ENCODE results near the gene ANO9. TPM values are rescaled to one million over a fixed set of nuclear protein-coding genes. Genes with fewer than 3 reads are reported as not detected.

The ANO9 gene
- total RNA-seq, 1 experiment from 2014 or later: 16.6 TPM

DNA sequence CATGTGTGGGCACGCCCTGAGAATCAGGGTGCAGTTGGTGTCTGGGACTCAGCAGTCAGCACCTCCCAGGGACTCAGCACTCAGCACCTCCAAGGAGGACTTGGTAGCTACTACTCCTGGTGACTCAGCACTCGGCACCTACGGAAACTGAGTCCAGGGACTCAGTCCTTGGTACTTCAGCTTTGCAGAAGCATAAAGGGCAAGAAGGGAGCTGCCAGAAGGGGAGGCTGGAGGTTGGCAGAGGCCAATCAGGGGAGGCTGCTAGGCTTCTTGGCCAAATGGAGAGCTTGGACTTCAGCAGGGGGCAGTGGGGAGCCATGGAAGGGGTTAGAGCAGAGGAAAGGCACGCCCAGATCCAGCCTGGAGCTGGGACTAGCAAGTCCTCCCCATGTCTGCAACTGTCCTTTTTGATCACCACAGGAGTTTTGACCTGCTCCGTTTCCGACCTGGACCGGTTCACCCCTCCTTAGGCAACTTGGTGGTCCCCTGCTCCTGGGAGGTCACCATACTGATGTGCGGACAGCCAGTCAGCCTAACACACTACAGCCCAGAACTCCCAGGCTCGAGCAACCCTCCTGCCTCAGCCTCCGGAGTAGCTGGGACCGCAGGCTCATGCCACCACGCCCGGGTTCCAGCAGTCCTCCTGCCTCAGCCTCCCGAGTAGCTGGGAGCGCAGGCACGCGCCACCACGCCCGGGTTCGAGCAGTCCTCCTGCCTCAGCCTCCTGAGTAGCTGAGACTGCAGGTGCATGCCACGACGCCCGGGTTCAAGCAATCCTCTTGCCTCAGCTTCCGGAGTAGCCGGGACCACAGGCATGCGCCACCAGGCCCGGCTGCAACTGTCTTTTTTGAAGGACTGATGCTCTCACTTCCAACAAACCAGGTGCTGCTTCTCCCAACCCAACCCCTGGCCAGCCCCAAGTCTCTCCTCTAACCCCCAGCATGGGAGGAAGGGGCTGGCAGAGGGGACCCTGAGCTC, 1.5 kb downstream of the ANO9 start:
- no peaks in the 10 kb centered on the region for H3K27me3 ChIP-seq (ENCODE audit: low read length)
- ChIA-PET POLR2A (ENCODE audit: unreplicated experiment) (no interaction called here), CTCF (interaction anchor here (0.6 kb wide), 1 partner anchor 17 kb away, joined by 3 read pairs; no protein-coding TSS in a partner anchor)
- H3K79me2 ChIP-seq (ENCODE audit: low read length): 0 out of 2 replicates have a peak, but pooled peaks cover 17% of the 10 kb centered on the region
- intact Hi-C loops (cut with micrococcal nuclease): loop anchor here (10.0 kb wide), 2 partner anchors 46 to 136 kb away; partner anchors contain the start of genes IFITM2 and PKP3
- no peaks in the 10 kb centered on the region for H3K9me2 ChIP-seq (replicated peaks; ENCODE audit: low read length)
- TF ChIP-seq, protein P1, sequence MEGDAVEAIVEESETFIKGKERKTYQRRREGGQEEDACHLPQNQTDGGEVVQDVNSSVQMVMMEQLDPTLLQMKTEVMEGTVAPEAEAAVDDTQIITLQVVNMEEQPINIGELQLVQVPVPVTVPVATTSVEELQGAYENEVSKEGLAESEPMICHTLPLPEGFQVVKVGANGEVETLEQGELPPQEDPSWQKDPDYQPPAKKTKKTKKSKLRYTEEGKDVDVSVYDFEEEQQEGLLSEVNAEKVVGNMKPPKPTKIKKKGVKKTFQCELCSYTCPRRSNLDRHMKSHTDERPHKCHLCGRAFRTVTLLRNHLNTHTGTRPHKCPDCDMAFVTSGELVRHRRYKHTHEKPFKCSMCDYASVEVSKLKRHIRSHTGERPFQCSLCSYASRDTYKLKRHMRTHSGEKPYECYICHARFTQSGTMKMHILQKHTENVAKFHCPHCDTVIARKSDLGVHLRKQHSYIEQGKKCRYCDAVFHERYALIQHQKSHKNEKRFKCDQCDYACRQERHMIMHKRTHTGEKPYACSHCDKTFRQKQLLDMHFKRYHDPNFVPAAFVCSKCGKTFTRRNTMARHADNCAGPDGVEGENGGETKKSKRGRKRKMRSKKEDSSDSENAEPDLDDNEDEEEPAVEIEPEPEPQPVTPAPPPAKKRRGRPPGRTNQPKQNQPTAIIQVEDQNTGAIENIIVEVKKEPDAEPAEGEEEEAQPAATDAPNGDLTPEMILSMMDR (conservative IDR thresholded peaks at IDR 0.05; ENCODE audit: low read depth, low read length): no peak
- TF ChIP-seq EZH2phosphoT487 (IDR thresholded peaks at IDR 0.05; ENCODE audit: borderline replicate concordance, low read length) (no peak), EZH2 (IDR thresholded peaks at IDR 0.05; ENCODE audit: low read length, unreplicated experiment) (no peak)
- H3K9me3 ChIP-seq (ENCODE audit: low read length): no peaks in the 10 kb centered on the region
- H3K27ac ChIP-seq (ENCODE audit: low read length): no peak overlapping the region
- H4K20me1 ChIP-seq (ENCODE audit: low read length): no peaks in the 10 kb centered on the region
- H2AFZ ChIP-seq (ENCODE audit: low read length): no peak overlapping the region
- H3K4me1 ChIP-seq (ENCODE audit: insufficient read depth, low read length): peaks cover 15% of the 10 kb centered on the region
- no peak for DNase-seq
- ATAC-seq: no peak
- no peaks in the 10 kb centered on the region for H3F3A ChIP-seq (ENCODE audit: low read length, unreplicated experiment)
- H3K9ac ChIP-seq (ENCODE audit: low read length): no peak overlapping the region
- H3K4me3 ChIP-seq (ENCODE audit: low read length): peak overlapping the region; percentile 79
- H3K36me3 ChIP-seq (ENCODE audit: low read depth, low read length): no peaks in the 10 kb centered on the region
- BruUV-seq (replicated peaks): TSS peak; percentile 24
- H3K4me2 ChIP-seq (ENCODE audit: low read length): peak overlapping the region; percentile 92

DNA sequence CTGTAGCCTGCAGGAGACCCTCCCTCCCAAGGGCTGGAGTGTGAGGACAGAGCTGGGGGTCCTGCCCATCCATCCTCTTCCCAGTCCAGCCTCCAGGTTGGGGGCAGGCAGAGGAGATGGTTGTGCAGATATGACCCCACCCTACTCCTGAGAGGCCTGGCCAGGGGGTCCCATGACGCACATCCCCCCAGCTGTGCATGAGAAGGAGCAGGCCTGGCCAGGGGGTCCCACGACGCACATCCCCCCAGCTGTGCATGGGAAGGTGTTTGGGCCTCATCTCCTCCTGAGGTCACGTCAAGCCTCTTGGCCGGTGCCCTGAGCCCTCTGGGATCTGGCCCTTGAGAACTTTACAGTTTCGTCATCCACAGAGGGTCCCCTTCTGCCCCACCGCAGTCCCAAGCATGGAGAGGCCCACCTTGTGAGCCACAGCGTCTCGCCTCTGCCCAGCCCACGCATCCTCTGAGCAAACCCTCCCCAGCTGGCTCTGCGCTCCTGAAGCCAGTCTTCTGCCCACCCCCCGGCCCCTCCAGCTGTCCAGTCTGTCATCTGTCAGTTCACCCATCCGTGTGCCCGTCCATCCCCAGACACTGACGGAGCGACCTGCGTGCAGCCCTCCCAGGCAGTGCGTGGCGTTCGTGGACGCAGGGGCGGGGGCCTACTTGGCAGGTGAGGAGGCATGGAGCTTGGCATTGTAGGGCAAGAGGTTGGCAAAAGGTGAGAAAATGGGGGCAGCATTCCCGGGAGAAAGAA, 2.3 kb downstream of the ANO9 start:
- ATAC-seq (no peak), DNase-seq (no peak)
- TF ChIP-seq EZH2phosphoT487 (IDR thresholded peaks at IDR 0.05; ENCODE audit: borderline replicate concordance, low read length) (no peak), EZH2 (IDR thresholded peaks at IDR 0.05; ENCODE audit: low read length, unreplicated experiment) (no peak)
- TF ChIP-seq, protein P1 (conservative IDR thresholded peaks at IDR 0.05; ENCODE audit: low read depth, low read length): no peak
- Histone ChIP-seq H3K36me3 (ENCODE audit: low read depth, low read length) (no peaks in the 10 kb centered on the region), H3K4me2 (ENCODE audit: low read length) (no peak overlapping the region), H3K4me3 (ENCODE audit: low read length) (no peak overlapping the region), H3K27me3 (ENCODE audit: low read length) (no peaks in the 10 kb centered on the region), H3K27ac (ENCODE audit: low read length) (no peak overlapping the region), H3K9ac (ENCODE audit: low read length) (no peak overlapping the region), H3K4me1 (ENCODE audit: insufficient read depth, low read length) (peaks cover 11% of the 10 kb centered on the region), H2AFZ (ENCODE audit: low read length) (no peak overlapping the region), H3K9me3 (ENCODE audit: low read length) (no peaks in the 10 kb centered on the region), H3K9me2 (replicated peaks; ENCODE audit: low read length) (no peaks in the 10 kb centered on the region), H3K79me2 (ENCODE audit: low read length) (0 out of 2 replicates have a peak, but pooled peaks cover 17% of the 10 kb centered on the region), H3F3A (ENCODE audit: low read length, unreplicated experiment) (no peaks in the 10 kb centered on the region), H4K20me1 (ENCODE audit: low read length) (no peaks in the 10 kb centered on the region)
- ChIA-PET CTCF (no interaction called here), POLR2A (ENCODE audit: unreplicated experiment) (no interaction called here)
- BruUV-seq (replicated peaks): no TSS peak
- intact Hi-C loops (cut with micrococcal nuclease): loop anchor here (10.0 kb wide), 2 partner anchors 45 to 135 kb away; partner anchors contain the start of genes IFITM2 and PKP3
